D721Med (cell line): ENCODE data around the gene CD93.

Experiments used
- DNase-seq: peaks from one replicate; pipeline ENCODE4 v3.0.0; 2011; ENCODE audit warnings: low spot score; ENCODE audit not compliant: insufficient read length
- FAIRE-seq: peaks from 2 replicates; lab custom pipeline; 2011; peaks lifted over from hg19 to GRCh38; lab: Jason Lieb, UNC
- TF ChIP-seq, protein P1 (sequence below): IDR thresholded peaks from 2 replicates; pipeline ENCODE4 v1.5.1; 2012; ENCODE audit warnings: mild to moderate bottlenecking, control low read depth; ENCODE audit not compliant: insufficient read depth; ENCODE audit errors: missing control alignments

Gene CD93

DNA sequence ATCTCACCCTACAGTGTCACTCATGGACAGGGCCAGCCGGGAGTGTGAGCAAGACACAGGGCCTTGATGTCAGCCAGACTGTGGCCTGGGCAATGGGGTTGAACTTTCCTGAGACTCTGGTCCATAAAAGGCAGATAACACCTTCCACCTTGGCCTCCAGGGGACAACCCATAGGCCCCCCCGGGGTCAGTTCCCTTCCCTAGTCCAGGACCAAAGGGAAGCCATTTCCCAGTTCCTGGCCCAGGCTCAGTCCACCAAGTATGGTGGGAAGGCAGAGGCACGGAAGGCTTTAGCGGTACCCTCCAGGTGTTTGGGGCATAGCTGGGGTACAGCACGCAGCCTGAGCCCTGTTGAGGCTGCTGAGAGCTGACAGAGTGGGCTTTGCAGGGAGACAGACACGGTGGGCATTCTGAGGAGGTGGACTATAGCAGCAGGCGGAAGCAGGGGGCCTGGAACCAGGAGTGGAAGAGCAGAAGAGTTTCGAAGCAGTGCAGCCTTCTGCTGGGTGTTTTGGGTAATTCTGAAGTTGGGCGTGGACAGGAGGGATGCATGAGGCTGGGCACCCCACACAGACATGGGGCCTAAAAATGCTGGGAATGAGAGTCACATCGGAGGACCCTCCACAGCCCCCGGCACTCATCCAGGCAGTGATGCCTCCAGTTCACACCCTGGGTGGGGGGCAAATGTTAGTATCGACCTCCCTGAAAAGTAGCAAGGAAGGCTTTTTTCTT is 43.9 kb upstream of the CD93 start:
- no peak for DNase-seq
- no peak for FAIRE-seq
- TF ChIP-seq, protein P1, sequence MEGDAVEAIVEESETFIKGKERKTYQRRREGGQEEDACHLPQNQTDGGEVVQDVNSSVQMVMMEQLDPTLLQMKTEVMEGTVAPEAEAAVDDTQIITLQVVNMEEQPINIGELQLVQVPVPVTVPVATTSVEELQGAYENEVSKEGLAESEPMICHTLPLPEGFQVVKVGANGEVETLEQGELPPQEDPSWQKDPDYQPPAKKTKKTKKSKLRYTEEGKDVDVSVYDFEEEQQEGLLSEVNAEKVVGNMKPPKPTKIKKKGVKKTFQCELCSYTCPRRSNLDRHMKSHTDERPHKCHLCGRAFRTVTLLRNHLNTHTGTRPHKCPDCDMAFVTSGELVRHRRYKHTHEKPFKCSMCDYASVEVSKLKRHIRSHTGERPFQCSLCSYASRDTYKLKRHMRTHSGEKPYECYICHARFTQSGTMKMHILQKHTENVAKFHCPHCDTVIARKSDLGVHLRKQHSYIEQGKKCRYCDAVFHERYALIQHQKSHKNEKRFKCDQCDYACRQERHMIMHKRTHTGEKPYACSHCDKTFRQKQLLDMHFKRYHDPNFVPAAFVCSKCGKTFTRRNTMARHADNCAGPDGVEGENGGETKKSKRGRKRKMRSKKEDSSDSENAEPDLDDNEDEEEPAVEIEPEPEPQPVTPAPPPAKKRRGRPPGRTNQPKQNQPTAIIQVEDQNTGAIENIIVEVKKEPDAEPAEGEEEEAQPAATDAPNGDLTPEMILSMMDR, result no peak

GRCh38 chr20:23129266-23129665 is 43.1 kb upstream of the CD93 start:
- FAIRE-seq (no peak), DNase-seq (no peak)
- TF ChIP-seq, protein P1, result no peak

GRCh38 chr20:23128461-23129125 is 42.5 kb upstream of the CD93 start:
- DNase-seq, result no peak
- TF ChIP-seq, protein P1, result no peak
- no peak for FAIRE-seq

GRCh38 chr20:23127506-23128279 is 41.6 kb upstream of the CD93 start:
- TF ChIP-seq, protein P1, result no peak
- FAIRE-seq, result no peak
- DNase-seq, result no peak

GRCh38 chr20:23126281-23127061 is 40.3 kb upstream of the CD93 start:
- DNase-seq, result no peak
- TF ChIP-seq, protein P1, result no peak
- no peak for FAIRE-seq

DNA sequence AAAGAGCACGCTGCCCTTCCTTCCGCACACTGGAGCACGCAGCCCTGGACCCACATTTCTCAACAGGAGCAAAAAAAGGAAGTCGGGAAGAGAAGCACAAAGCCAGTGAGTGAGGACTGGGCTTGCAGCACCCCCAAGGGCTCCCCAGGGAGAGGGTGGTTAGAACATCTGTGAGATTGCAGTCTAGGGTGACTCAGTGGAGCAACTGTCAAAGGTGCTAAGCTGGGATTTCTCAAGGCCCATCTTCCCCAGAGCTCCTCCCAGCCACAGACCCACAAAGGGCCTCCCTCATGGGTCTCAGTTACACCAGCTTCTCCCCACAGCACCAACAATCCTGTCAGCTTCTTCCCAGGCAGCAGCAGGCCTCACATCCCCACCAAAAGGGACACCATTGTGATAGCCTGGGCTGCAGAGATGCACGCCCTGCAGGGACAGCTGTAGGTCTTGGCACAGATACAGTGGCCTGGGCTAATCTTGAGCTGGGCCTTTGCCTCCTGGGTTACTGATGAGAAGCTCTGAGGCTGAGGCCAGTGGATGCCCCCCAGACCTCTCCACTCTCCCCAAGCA is 39.6 kb upstream of the CD93 start:
- DNase-seq (no peak), FAIRE-seq (no peak)
- TF ChIP-seq, protein P1, result no peak
